Heart left ventricle (tissue), 13 donors: ENCODE data around the gene ATP5F1E.

ENCODE experiments used
- POLR2A ChIP-seq, 2 donors: fragments of 450-650 bp; IDR thresholded peaks; one replicate each; pipeline ENCODE4 v1.6.1; 2017; ENCODE audit warnings: antibody characterized with exemption in 2 of 2, mild to moderate bottlenecking in 2 of 2, moderate library complexity in 2 of 2
- TF ChIP-seq, protein P1 (sequence below), 12 donors: fragments of 200-600 bp; sonication (generic) in 4 of 12; IDR thresholded peaks; one replicate each; pipeline versions ENCODE4 v1.5.0 to v1.8.0; 2018 to 2022; ENCODE audit warnings: antibody characterized with exemption in 12 of 12, mild to moderate bottlenecking in 5 of 12
- donor health status: ischemic (EF 13 %, LVEDD 7.1; RV severe dilation, severe dysfunction).
- donor health status: DM: no; HTN: yes; CAD: no.
- donor health status: DM: no; HTN: no; CAD: no.
- donor health status: ischemic (EF 25% LVEDD 6.9; RV normal size, moderate dysfunction).
- donor health status: ischemic (EF 25% LVEDD 5.7; RV mildly dilated, moderate dysfunction).
- donor health status: ischemic (EF 35%, LVEDD 5.7; RV mildly dilated, moderate dysfunction).
- donor health status: nonischemic (EF 11% LVEDD 7.7; RV severe dilation, severe dysfunction).
- donor health status: DM: yes; HTN: yes; CAD: no.
- donor health status: PGD.
- donor health status: ischemic (EF 29% LVEDD 5.4; RV normal size, mild dysfunction).
- donor health status: nonischemic (EF 23%, LVEDD 6.1; RV moderate dilation, normal function).

DNA sequence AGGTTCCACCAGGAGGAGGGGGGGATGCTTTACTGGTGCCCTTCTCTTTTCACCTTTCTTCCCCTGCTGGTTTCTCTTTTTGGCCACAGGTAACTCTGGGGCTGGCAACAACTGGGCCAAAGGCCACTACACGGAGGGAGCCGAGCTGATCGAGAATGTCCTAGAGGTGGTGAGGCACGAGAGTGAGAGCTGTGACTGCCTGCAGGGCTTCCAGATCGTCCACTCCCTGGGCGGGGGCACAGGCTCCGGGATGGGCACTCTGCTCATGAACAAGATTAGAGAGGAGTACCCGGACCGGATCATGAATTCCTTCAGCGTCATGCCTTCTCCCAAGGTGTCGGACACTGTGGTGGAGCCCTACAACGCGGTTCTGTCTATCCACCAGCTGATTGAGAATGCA is 8.5 kb downstream of the ATP5F1E start:
- TF ChIP-seq POLR2A (IDR thresholded peaks at IDR 0.05): no peak
- TF ChIP-seq, protein P1, sequence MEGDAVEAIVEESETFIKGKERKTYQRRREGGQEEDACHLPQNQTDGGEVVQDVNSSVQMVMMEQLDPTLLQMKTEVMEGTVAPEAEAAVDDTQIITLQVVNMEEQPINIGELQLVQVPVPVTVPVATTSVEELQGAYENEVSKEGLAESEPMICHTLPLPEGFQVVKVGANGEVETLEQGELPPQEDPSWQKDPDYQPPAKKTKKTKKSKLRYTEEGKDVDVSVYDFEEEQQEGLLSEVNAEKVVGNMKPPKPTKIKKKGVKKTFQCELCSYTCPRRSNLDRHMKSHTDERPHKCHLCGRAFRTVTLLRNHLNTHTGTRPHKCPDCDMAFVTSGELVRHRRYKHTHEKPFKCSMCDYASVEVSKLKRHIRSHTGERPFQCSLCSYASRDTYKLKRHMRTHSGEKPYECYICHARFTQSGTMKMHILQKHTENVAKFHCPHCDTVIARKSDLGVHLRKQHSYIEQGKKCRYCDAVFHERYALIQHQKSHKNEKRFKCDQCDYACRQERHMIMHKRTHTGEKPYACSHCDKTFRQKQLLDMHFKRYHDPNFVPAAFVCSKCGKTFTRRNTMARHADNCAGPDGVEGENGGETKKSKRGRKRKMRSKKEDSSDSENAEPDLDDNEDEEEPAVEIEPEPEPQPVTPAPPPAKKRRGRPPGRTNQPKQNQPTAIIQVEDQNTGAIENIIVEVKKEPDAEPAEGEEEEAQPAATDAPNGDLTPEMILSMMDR (IDR thresholded peaks at IDR 0.05): no peak
